G401.6 (cell line): ENCODE results near the gene DHX58.

Source experiments
- FAIRE-seq: peaks from 2 replicates; lab custom pipeline; 2012; peaks lifted over from hg19 to GRCh38; lab: Jason Lieb, UNC

DHX58 gene

GRCh38 chr17:42129109-42129837 lies 16.8 kb upstream of the DHX58 start:
- FAIRE-seq = no peak

- FAIRE-seq = no peak
Observed at GRCh38 chr17:42127414-42127813, 14.9 kb upstream of the DHX58 start.

- no peak for FAIRE-seq
Observed at GRCh38 chr17:42126836-42127235, 14.3 kb upstream of the DHX58 start.

DNA sequence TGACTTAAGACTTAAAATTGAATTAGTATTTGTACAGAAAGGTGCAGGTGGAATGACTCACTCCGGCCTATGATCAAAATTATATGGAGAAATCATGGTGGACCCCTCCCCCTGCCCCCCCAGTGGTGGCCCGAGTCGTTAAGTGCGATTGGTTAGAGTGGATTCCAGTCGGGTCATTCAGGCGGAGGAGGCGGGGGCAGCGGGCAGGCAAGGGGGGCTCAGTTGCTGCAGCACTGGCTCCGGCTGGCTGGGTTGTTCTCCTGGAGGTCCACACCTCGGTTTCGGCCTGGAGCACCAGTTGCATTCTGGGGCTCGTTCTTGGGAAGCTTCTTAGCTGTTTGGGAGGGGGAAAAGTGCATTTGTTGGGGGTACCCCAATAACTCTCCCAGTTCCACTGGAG lies 13.1 kb upstream of the DHX58 start:
- FAIRE-seq = no peak

- no peak for FAIRE-seq
Observed at GRCh38 chr17:42124256-42124655, 11.7 kb upstream of the DHX58 start.

GRCh38 chr17:42122371-42123303 lies 10.1 kb upstream of the DHX58 start, which contains the start of gene HSPB9:
Gene HSPB9, plus strand, starts transcription at chr17:42122804. Its CDS starts 47 bp downstream, at chr17:42122851.
- no peak for FAIRE-seq

GRCh38 chr17:42120770-42121769 lies 8.6 kb upstream of the DHX58 start, which contains the start of gene KAT2A:
Gene KAT2A, minus strand, starts transcription at chr17:42121367. Its CDS starts 63 bp downstream, at chr17:42121304.
- FAIRE-seq = no peak

DNA sequence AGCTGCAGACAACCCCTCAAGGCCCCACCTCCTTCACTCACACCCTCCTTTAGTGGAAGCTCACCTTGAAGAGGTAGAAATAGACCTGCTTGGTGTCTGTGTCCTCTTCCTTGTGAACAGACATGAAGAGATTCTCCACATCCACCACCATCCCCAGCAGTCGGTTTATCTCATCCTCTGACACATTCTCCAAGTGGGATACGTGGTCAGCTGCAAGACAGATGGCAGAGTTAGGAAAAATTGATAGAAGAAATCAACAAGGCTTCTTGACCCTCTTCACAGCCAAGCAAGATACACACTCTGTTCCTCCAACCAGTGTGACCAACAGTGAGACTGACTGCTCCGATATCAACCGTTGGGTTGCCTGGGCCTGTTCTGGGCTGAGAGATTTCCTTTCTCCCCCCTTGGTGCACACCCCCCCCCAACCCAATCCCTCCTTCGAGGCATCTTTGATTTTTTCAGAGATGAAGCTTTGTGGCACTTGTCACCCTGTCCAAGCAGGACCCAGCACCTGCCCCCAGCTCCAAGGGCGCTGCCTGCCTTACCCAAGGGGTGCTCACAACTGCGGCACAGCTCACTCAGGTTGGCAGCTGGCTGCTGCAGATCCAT lies 7.8 kb upstream of the DHX58 start:
- no peak for FAIRE-seq

DNA sequence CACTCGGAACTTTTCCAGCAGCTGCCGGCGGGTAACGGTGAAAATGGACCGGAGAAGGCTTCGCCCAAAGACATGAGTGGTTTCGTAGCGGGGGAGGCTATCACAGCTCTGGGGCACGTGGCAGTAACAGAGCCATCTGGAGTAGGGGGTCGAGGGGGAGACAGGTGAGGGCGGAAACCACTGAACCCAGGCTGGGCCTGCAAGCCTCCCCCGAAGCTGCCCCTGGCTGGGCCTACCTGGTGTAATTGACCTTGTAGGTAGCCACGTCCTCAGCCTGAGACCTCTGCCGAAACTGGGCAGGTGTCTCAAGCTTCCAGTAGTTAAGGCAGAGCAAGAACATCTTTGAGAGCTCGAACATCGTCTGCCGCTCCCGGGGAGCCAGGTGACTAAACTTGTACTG lies 6.8 kb upstream of the DHX58 start:
- FAIRE-seq = no peak

GRCh38 chr17:42118545-42118944 lies 6.0 kb upstream of the DHX58 start:
- peak; percentile 83 for FAIRE-seq

GRCh38 chr17:42118126-42118510 lies 5.6 kb upstream of the DHX58 start:
- no peak for FAIRE-seq

- FAIRE-seq = no peak
Observed at GRCh38 chr17:42117397-42118125, 5.0 kb upstream of the DHX58 start.

DNA sequence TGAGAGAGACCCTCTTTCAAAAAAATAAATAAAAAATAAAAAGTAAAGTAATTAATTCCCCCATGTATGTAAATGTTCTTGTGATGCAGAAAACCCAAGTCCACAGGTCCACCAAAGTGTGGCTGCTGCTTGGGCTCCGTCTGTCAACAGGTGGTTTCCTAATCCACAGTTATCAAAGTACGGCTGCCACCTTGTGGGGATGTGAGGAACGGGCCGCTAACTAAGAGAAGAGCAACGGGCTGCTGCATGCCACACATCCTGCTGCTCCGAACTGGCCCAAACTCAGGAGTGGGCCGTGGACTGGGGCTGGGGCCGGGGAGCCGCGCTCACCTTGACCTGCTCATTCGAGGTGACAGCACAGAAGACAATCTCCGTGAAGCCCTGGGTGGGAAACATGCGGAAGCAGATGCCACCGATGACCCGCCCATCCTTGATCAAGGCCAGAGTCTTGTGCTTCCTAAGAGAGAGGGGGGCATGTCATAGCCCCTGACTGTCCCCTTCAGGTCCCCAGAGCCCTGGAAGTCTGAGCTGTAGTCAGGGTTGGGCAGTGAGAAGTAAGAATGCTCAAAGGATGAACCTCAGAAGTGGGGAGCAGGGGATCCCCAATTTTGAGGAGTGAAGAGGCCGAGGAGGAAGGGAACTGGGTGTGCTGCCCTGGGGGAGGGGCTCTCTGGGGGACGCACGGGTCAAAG lies 4.3 kb upstream of the DHX58 start:
- FAIRE-seq = peak; percentile 84

- no peak for FAIRE-seq
Observed at GRCh38 chr17:42114118-42114517, 1.6 kb upstream of the DHX58 start.

- no peak for FAIRE-seq
Observed at GRCh38 chr17:42113293-42114069, 967 bp upstream of the DHX58 start.

- no peak for FAIRE-seq
Observed at GRCh38 chr17:42111871-42112551, 503 bp downstream of the DHX58 start.

DNA sequence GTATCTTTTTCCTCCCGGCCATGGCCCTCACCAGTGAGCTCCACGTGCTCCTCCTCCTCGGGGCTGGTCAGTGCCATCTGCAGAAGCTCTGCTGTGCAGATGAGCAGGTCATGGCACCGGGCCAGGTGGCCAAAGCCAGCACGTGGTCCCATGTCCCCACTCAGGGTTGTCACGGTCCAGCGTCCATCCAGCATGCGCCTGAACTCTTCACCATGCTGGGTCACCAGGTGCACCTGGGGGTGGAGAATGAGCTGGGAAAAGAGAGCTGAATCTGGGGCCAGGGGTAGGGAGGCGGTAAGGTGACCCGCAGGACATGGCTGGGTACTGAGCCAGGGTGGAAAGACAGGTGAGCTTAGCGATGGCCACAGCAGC lies 1.3 kb downstream of the DHX58 start:
- no peak for FAIRE-seq

- no peak for FAIRE-seq
Observed at GRCh38 chr17:42110301-42111264, 1.9 kb downstream of the DHX58 start.
